Measurements from ENCODE around the gene TIMP3.

GRCh38 chr22:32853662-32854061 is 52.2 kb downstream of the TIMP3 start:
- TF ChIP-seq EZH2 (optimal IDR thresholded peaks at IDR 0.05; ENCODE audit: low read depth, low read length) (no peak), CTCF (IDR thresholded peaks at IDR 0.05; ENCODE audit: low read length) (no peak), EZH2phosphoT487 (IDR thresholded peaks at IDR 0.05; ENCODE audit: low read length) (no peak)

All from MM.1S (cell line).